Upper lobe of left lung (tissue), 6 donors: ENCODE measurements around the gene DGLUCY. TPM values are rescaled to one million over a fixed set of nuclear protein-coding genes. Genes with fewer than 3 reads are reported as not detected.

Source experiments
- ATAC-seq, 2 donors: fragments of 200-7000 bp; cut with Tn5 transposase; one replicate each; pipeline ENCODE4 v1.9.1; 2022; ENCODE audit warnings: mild to moderate bottlenecking in 2 of 2, moderate library complexity in 2 of 2; ENCODE audit not compliant: low FRiP score in 2 of 2
- DNase-seq, 2 donors: peaks; one replicate each; pipeline ENCODE4 v3.0.0-alpha.2; 2019 to 2020
- H3K27ac ChIP-seq, 4 donors: fragments of 200-600 bp; sonication (generic); one replicate each; pipeline ENCODE4 v1.5.1; 2016 to 2019
- H3K27me3 ChIP-seq, 4 donors: fragments of 200-600 bp; sonication (generic); one replicate each; pipeline ENCODE4 v1.5.1; 2017 to 2019
- H3K36me3 ChIP-seq, 4 donors: fragments of 200-600 bp; sonication (generic); one replicate each; pipeline ENCODE4 v1.5.1; 2016 to 2019
- H3K4me1 ChIP-seq, 4 donors: fragments of 200-600 bp; sonication (generic); one replicate each; pipeline ENCODE4 v1.5.1; 2018 to 2019
- H3K4me3 ChIP-seq, 4 donors: fragments of 200-600 bp; sonication (generic); one replicate each; pipeline ENCODE4 v1.5.1; 2017 to 2019; ENCODE audit warnings: mild to moderate bottlenecking in 2 of 4, moderate library complexity in 1 of 4
- H3K9me3 ChIP-seq, 4 donors: fragments of 200-600 bp; sonication (generic); one replicate each; pipeline ENCODE4 v1.5.1; 2018 to 2019
- EP300 ChIP-seq, 4 donors: sonication (generic); formaldehyde crosslinking; IDR thresholded peaks; one replicate each; pipeline ENCODE4 v1.5.1; 2017; ENCODE audit warnings: antibody characterized with exemption in 4 of 4, control low read depth in 2 of 4
- POLR2A ChIP-seq, 4 donors: fragments of 450-650 bp; IDR thresholded peaks; one replicate each; pipeline ENCODE4 v1.5.1; 2016 to 2017; ENCODE audit warnings: antibody characterized with exemption in 4 of 4, mild to moderate bottlenecking in 2 of 4
- POLR2AphosphoS5 ChIP-seq, 2 donors: sonication (generic); formaldehyde crosslinking; IDR thresholded peaks; one replicate each; pipeline ENCODE4 v1.5.1; 2017; ENCODE audit warnings: antibody characterized with exemption in 2 of 2
- WGBS, 2 donors: methylation state at CpG; one replicate each; pipeline ENCODE4 v1.1.5; 2017 to 2018; 5-methylcytosine and 5-hydroxymethylcytosine counted together
- total RNA-seq, 6 donors: library from RNA; depleted of rRNA in 4 of 6; stranded (reverse); fragments of >200 nt in 4 of 6; gene quantifications; one replicate each; pipeline versions ENCODE4 v1.1.0 to v1.2.1, GENCODE V29; 2016 to 2021
- TF ChIP-seq, protein P1 (sequence below), 6 experiments: fragments of 450-650 bp in 4 of 6; fragments of 200-600 bp in 2 of 6; sonication (generic) in 2 of 6; IDR thresholded peaks; one replicate each; pipeline ENCODE4 v1.5.1; 2016 to 2019; ENCODE audit warnings: antibody characterized with exemption in 6 of 6
- donor health status: DM: no; HTN: no; CAD: no; lungs with moderate emphysema.
- donor health status: DM: no; HTN: yes; CAD: no; lungs with severe emphysema.

Gene DGLUCY
- total RNA-seq, 6 donors from 2014 or later = 54.7 to 141 (median 80.3) TPM

DNA sequence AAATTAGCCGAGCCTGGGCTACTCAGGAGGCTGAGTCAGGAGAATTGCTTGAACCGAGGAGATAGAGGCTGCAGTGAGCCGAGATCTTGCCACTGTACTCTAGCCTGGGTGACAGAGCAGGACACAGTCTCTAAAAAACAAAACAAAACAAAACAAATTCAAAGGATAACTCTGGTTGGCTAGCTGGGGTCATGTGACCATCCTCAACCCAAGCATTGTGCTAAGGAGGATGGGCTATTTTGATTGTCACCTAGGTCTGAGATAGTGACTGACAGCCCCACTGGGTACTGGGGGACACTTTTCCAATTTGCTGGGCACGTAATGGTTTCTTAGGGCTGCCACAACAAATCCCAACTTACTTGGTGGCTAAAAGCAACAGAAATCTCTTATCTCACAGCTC, 11.9 kb downstream of the DGLUCY start:
- ATAC-seq = no peak
- peaks cover 0 to 14% (median 3%) of the 10 kb centered on the region in 4 donors for H3K36me3 ChIP-seq
- peak overlapping the region in 3 of 4 donors; percentile 35 to 84 (median 40) for H3K27ac ChIP-seq
- H3K9me3 ChIP-seq = no peaks in the 10 kb centered on the region
- no peaks in the 10 kb centered on the region for H3K27me3 ChIP-seq
- 70% methylated on average over 4 of the region's 4 CpGs for WGBS, 2 donors
- DNase-seq = no peak
- TF ChIP-seq EP300 (IDR thresholded peaks at IDR 0.05) (no peak), POLR2A (IDR thresholded peaks at IDR 0.05) (no peak), POLR2AphosphoS5 (IDR thresholded peaks at IDR 0.05) (no peak)
- TF ChIP-seq, protein P1, sequence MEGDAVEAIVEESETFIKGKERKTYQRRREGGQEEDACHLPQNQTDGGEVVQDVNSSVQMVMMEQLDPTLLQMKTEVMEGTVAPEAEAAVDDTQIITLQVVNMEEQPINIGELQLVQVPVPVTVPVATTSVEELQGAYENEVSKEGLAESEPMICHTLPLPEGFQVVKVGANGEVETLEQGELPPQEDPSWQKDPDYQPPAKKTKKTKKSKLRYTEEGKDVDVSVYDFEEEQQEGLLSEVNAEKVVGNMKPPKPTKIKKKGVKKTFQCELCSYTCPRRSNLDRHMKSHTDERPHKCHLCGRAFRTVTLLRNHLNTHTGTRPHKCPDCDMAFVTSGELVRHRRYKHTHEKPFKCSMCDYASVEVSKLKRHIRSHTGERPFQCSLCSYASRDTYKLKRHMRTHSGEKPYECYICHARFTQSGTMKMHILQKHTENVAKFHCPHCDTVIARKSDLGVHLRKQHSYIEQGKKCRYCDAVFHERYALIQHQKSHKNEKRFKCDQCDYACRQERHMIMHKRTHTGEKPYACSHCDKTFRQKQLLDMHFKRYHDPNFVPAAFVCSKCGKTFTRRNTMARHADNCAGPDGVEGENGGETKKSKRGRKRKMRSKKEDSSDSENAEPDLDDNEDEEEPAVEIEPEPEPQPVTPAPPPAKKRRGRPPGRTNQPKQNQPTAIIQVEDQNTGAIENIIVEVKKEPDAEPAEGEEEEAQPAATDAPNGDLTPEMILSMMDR (IDR thresholded peaks at IDR 0.05) = no peak
- H3K4me1 ChIP-seq = peaks cover 6 to 47% (median 23%) of the 10 kb centered on the region in 4 donors
- no peak overlapping the region for H3K4me3 ChIP-seq

DNA sequence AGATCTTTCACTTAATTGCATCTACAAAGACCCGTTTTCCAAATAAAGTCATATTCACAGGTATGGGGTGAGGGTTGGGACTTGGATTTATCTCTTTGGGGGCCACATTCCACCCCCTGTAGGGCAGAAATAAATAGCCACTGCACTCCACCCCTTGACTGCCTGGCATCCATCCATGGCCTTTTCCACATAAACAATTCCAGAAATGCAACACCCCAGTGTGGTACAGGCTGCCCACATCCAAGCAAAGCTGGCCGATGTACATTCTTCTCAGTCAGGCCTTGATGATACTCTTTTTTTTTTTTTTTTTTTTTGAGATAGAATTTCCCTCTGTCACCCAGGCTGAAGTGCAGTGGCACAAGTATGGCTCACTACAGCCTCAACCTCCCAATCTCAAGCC, 12.9 kb downstream of the DGLUCY start:
- H3K4me3 ChIP-seq = no peak overlapping the region
- H3K27ac ChIP-seq = peak overlapping the region in 3 of 4 donors; percentile 44 to 75 (median 54)
- H3K4me1 ChIP-seq = peaks cover 6 to 47% (median 23%) of the 10 kb centered on the region in 4 donors
- H3K9me3 ChIP-seq = no peaks in the 10 kb centered on the region
- H3K27me3 ChIP-seq = no peaks in the 10 kb centered on the region
- no peak for ATAC-seq
- TF ChIP-seq POLR2A (IDR thresholded peaks at IDR 0.05) = no peak
- TF ChIP-seq EP300 (IDR thresholded peaks at IDR 0.05) = no peak
- no peak for TF ChIP-seq POLR2AphosphoS5 (IDR thresholded peaks at IDR 0.05)
- TF ChIP-seq, protein P1 (IDR thresholded peaks at IDR 0.05) = no peak
- H3K36me3 ChIP-seq = peaks cover 0 to 21% (median 8%) of the 10 kb centered on the region in 4 donors
- 78 to 85% methylated on average over 2 of the region's 2 CpGs for WGBS, 2 donors
- no peak for DNase-seq

DNA sequence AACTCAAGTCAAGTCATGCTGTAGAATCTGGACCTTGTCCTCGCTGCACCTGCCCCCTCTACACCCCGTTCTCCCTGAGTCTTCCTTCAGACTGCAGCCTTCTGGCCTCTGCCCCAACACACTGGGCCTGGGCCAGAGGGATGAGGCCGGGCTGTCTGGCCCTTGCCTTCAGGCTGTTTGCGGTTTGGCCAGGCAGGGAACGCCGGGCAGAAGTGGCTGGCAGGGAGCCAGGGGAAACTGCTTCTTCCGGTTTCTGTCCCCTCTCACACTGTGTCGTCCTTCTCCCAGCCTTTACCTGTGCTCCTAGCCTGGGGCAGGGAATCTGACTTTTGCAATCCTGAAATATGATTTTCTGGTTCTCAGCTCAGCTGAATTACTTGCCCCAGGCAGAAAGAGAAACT, 13.5 kb downstream of the DGLUCY start:
- TF ChIP-seq, protein P1 (IDR thresholded peaks at IDR 0.05) = no peak
- TF ChIP-seq EP300 (IDR thresholded peaks at IDR 0.05) (no peak), POLR2A (IDR thresholded peaks at IDR 0.05) (no peak), POLR2AphosphoS5 (IDR thresholded peaks at IDR 0.05) (no peak)
- Histone ChIP-seq H3K4me3 (no peak overlapping the region), H3K4me1 (peaks cover 6 to 47% (median 23%) of the 10 kb centered on the region in 4 donors), H3K36me3 (peaks cover 0 to 28% (median 15%) of the 10 kb centered on the region in 4 donors), H3K9me3 (no peaks in the 10 kb centered on the region), H3K27ac (peak overlapping the region; percentile 41 to 75 (median 49)), H3K27me3 (no peaks in the 10 kb centered on the region)
- whole genome bisulfite sequencing, 2 donors = 42 to 70% methylated on average over 2 to 8 of the region's 8 CpGs
- DNase-seq = peak; percentile 60 to 80
- peak; percentile 44 to 76 for ATAC-seq

DNA sequence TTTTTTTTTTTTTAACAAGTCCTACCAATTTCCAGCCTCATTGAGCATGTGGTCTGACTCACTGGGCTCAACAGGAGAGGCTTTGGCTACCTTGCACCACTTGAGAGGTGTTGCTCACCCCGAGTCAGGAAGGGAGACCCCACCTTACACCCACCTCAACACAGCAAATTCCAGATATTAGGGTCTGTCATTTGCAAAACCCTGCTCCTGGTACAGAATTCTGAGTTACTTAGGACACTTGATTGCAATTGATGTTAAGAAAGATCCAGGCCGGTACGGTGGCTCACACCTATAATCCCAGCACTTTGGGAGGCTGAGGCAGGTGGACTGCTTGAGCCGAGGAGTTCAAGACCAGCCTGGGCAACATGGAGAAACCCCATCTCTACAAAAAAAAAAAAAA, 14.1 kb downstream of the DGLUCY start:
- H3K36me3 ChIP-seq = peaks cover 0 to 33% (median 18%) of the 10 kb centered on the region in 4 donors
- 83 to 94% methylated on average over 4 of the region's 4 CpGs for WGBS, 2 donors
- ATAC-seq (peak in 1 of 2 donors; percentile 9), DNase-seq (no peak)
- no peak for TF ChIP-seq POLR2AphosphoS5 (IDR thresholded peaks at IDR 0.05)
- TF ChIP-seq, protein P1 (IDR thresholded peaks at IDR 0.05) = no peak
- TF ChIP-seq EP300 (IDR thresholded peaks at IDR 0.05) = no peak
- no peak for TF ChIP-seq POLR2A (IDR thresholded peaks at IDR 0.05)
- no peaks in the 10 kb centered on the region for H3K9me3 ChIP-seq
- H3K4me3 ChIP-seq = no peak overlapping the region
- H3K27ac ChIP-seq = peak overlapping the region; percentile 41 to 75 (median 49)
- H3K4me1 ChIP-seq = peaks cover 6 to 45% (median 23%) of the 10 kb centered on the region in 4 donors
- no peaks in the 10 kb centered on the region for H3K27me3 ChIP-seq

DNA sequence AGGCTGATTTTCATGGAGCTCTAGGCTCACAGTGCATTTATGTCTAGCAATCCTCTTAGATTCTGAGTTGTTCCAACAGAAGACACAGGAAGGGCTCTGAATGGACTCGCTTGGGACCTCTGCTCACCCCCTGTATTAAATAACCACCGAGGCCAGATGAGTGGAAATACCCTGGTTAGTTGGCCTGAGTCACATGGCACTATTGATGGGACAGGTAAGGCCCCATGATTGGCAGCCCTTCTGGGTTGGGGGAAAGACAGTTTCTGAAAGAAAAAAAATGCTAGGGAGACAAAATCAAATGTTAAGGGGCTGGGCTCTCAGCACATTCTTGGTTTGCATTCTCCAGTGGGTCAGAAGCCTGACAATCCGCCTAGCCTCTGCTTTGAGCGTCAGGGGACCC, 14.8 kb downstream of the DGLUCY start:
- H3K4me3 ChIP-seq = no peak overlapping the region
- TF ChIP-seq EP300 (IDR thresholded peaks at IDR 0.05) (no peak), POLR2AphosphoS5 (IDR thresholded peaks at IDR 0.05) (no peak), POLR2A (IDR thresholded peaks at IDR 0.05) (no peak)
- TF ChIP-seq, protein P1 (IDR thresholded peaks at IDR 0.05) = no peak
- no peaks in the 10 kb centered on the region for H3K9me3 ChIP-seq
- H3K36me3 ChIP-seq = peaks cover 0 to 33% (median 18%) of the 10 kb centered on the region in 4 donors
- no peak for ATAC-seq
- H3K4me1 ChIP-seq = peaks cover 6 to 38% (median 23%) of the 10 kb centered on the region in 4 donors
- H3K27ac ChIP-seq = no peak overlapping the region
- no peaks in the 10 kb centered on the region for H3K27me3 ChIP-seq
- WGBS, 2 donors = 90 to 93% methylated on average over 4 of the region's 4 CpGs
- no peak for DNase-seq
